Heart left ventricle (tissue), 16 donors: ENCODE results near the gene COPZ1. TPM values are rescaled to one million over a fixed set of nuclear protein-coding genes. Genes with fewer than 3 reads are reported as not detected.

ENCODE experiments used
- ATAC-seq, 4 donors: fragments of 200-7000 bp; cut with Tn5 transposase; one replicate each; pipeline ENCODE4 v1.9.1; 2020 to 2022; ENCODE audit warnings: moderate library complexity in 4 of 4, mild to moderate bottlenecking in 3 of 4, moderate number of reproducible peaks in 1 of 4
- DNase-seq, 5 donors: peaks; one replicate each; pipeline ENCODE4 v3.0.0-alpha.2; 2020
- H3K27ac ChIP-seq, 12 donors: fragments of 200-600 bp; sonication (generic) in 4 of 12; one replicate each; pipeline versions ENCODE4 v1.5.0 to v1.8.0; 2016 to 2022; ENCODE audit warnings: mild to moderate bottlenecking in 2 of 12
- H3K27me3 ChIP-seq, 9 donors: fragments of 200-600 bp; sonication (generic) in 2 of 9; one replicate each; pipeline versions ENCODE4 v1.5.1 to v1.8.0; 2016 to 2022; ENCODE audit warnings: mild to moderate bottlenecking in 3 of 9
- H3K36me3 ChIP-seq, 9 donors: fragments of 200-600 bp; sonication (generic) in 2 of 9; one replicate each; pipeline versions ENCODE4 v1.5.0 to v1.8.0; 2018 to 2022; ENCODE audit warnings: mild to moderate bottlenecking in 2 of 9
- H3K4me1 ChIP-seq, 12 donors: fragments of 200-600 bp; sonication (generic) in 4 of 12; one replicate each; pipeline versions ENCODE4 v1.5.0 to v1.8.0; 2016 to 2022; ENCODE audit warnings: mild to moderate bottlenecking in 3 of 12
- H3K4me3 ChIP-seq, 12 donors: fragments of 200-600 bp; sonication (generic) in 4 of 12; one replicate each; pipeline versions ENCODE4 v1.5.0 to v1.8.0; 2017 to 2022; ENCODE audit warnings: mild to moderate bottlenecking in 9 of 12, moderate library complexity in 4 of 12
- H3K9me3 ChIP-seq, 12 donors: fragments of 200-600 bp; sonication (generic) in 4 of 12; one replicate each; pipeline versions ENCODE4 v1.5.0 to v1.8.0; 2016 to 2022; ENCODE audit warnings: mild to moderate bottlenecking in 1 of 12
- CTCF ChIP-seq, 12 donors: fragments of 200-600 bp; sonication (generic) in 4 of 12; IDR thresholded peaks; one replicate each; pipeline versions ENCODE4 v1.5.0 to v1.8.0; 2018 to 2022; ENCODE audit warnings: antibody characterized with exemption in 12 of 12, mild to moderate bottlenecking in 5 of 12
- POLR2A ChIP-seq, 2 donors: fragments of 450-650 bp; IDR thresholded peaks; one replicate each; pipeline ENCODE4 v1.6.1; 2017; ENCODE audit warnings: antibody characterized with exemption in 2 of 2, mild to moderate bottlenecking in 2 of 2, moderate library complexity in 2 of 2
- WGBS, 4 donors: extraction: QIAGEN DNeasy Blood & Tissue Kit in 2 of 4; methylation state at CpG; one replicate each; pipeline versions ENCODE4 v1.1.5 to v1.1.7; 2013 to 2018; 5-methylcytosine and 5-hydroxymethylcytosine counted together
- intact Hi-C, 10 donors: fragments of 100-400 bp; cut with DNase I; formaldehyde crosslinking; loops; one replicate each; pipeline versions ENCODE4 v1.11.1 to v1.14.2; 2022
- polyA plus RNA-seq, 2 donors: library from polyadenylated mRNA; stranded (reverse); fragments of 200-250 nt; gene quantifications; one replicate each; pipeline ENCODE4 v1.2.3, GENCODE V29; 2013
- total RNA-seq, 9 donors: library from RNA; depleted of rRNA in 2 of 9; stranded (reverse); fragments of >200 nt in 2 of 9; fragmentation: NEBNext Ultra II Directional in 3 of 9; extraction: Animal tissue kit (Norgen Biotek cat#: 25700) in 3 of 9; gene quantifications; one replicate each; pipeline versions ENCODE4 v1.1.0 to v1.2.4, GENCODE V29; 2016 to 2023
- donor health status: ischemic (EF 13 %, LVEDD 7.1; RV severe dilation, severe dysfunction).
- donor health status: healthy with polysubstance abuse.
- donor health status: DM: no; HTN: yes; CAD: no.
- donor health status: DM: no; HTN: no; CAD: no.
- donor health status: ischemic (EF 25% LVEDD 6.9; RV normal size, moderate dysfunction).
- donor health status: ischemic (EF 25% LVEDD 5.7; RV mildly dilated, moderate dysfunction).
- donor health status: healthy.
- donor health status: DM: yes; HTN: yes; CAD: no.
- donor health status: ischemic (EF 35%, LVEDD 5.7; RV mildly dilated, moderate dysfunction).
- donor health status: nonischemic (EF 11% LVEDD 7.7; RV severe dilation, severe dysfunction).
- donor health status: DM: yes; HTN: yes; CAD: no.
- donor health status: PGD.
- donor health status: ischemic (EF 29% LVEDD 5.4; RV normal size, mild dysfunction).
- donor health status: nonischemic (EF 23%, LVEDD 6.1; RV moderate dilation, normal function).

Gene COPZ1
- total and polyA plus RNA-seq, 11 donors, result 77.3 to 146 (median 125) TPM

DNA sequence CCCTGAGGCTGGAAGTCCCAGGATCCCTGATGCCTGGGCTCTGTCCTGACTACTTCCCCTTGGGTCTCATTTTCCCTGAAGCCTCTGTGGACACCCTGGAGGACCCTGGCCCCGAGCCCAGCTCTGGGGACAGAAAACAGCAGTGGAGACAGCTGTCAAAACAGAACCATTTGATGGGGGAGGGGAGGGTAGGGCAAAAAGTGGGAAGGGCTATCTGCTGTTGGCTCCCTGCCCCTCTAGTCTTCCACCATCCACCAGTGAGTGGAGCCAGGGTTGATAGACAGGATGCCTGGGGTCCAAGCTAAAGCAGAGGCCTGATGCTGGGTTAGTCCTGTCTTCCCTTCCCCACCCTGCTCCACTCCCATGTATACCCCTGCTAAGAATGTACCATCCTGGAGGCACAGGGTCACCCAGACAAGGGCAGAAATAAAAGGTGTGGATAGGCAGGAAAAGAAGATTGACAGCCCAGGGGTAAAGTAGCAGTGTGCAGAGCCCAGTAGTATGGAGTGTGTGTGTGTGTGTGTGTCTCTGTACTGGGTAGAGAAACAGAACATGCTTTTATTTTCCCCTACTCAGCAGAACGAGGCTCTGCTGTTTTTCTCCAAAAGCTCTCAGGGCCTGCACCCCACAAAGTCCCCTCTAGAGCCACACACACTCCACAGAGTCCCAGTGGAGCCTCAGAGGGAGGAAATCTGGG is 49.8 kb downstream of the COPZ1 start:
- intact Hi-C loops, result loop anchor here in 1 of 10 donors (10.0 kb wide), 1 partner anchor 370 kb away; the partner anchor contains the start of genes HOXC8 and HOXC9
- H3K4me1 ChIP-seq, result peaks cover 0 to 87% (median 48%) of the 10 kb centered on the region in 12 donors
- H3K9me3 ChIP-seq, result no peaks in the 10 kb centered on the region
- peak overlapping the region; percentile 21 to 69 (median 62) for H3K27ac ChIP-seq
- DNase-seq (peak; percentile 57 to 82 (median 72)), ATAC-seq (no peak)
- no peak overlapping the region for H3K4me3 ChIP-seq
- H3K27me3 ChIP-seq, result no peaks in the 10 kb centered on the region
- 41 to 55% (median 44%) methylated on average over 2 of the region's 2 CpGs for WGBS, 4 donors
- TF ChIP-seq POLR2A (IDR thresholded peaks at IDR 0.05) (no peak), CTCF (IDR thresholded peaks at IDR 0.05) (no peak)
- H3K36me3 ChIP-seq, result peaks cover 0 to 4% (median 0%) of the 10 kb centered on the region in 9 donors

DNA sequence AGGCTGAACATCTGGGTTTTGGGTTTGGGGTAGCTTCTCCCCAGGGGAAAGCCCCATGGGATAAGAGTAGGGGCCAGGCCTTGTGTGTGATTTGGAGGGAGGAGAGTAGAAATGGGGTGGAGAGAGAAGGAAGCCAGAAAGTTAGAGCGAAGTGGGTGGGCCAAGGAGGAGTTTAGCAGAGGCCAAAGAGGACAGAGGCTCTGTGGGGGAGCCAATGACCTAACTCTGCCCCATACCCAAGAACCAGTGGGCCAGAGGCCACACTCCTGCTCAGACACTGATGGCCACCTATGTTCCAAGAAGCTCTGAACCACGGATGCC is 50.3 kb downstream of the COPZ1 start:
- H3K4me3 ChIP-seq, result no peak overlapping the region
- WGBS, 4 donors, result 61 to 82% (median 63%) methylated on average over 2 of the region's 2 CpGs

DNA sequence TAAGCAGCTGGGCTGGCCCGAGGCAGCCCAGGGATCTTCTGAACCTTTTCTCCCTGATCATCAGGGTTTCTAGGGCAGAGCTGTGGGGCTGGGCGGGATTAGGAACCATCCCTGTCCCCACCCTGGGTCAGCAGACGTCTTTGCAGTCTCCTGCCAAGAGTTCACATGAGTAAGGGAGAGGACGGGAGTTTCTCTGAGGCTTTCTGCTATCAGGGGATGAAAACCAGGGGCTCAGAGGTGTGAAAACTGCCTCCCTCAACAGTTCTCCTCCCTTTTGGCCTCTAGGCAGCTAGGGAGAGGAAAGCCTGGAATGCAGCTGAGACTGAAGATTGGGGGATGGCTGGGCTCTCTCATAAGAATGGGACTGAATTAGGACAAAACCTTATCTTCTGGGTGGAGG is 51.7 kb downstream of the COPZ1 start:
- Histone ChIP-seq H3K9me3 (no peaks in the 10 kb centered on the region), H3K36me3 (peaks cover 0 to 4% (median 0%) of the 10 kb centered on the region in 9 donors), H3K27me3 (no peaks in the 10 kb centered on the region), H3K4me3 (no peak overlapping the region), H3K27ac (peak overlapping the region; percentile 23 to 69 (median 61)), H3K4me1 (peaks cover 0 to 68% (median 33%) of the 10 kb centered on the region in 12 donors)
- 56 to 78% (median 65%) methylated on average over 4 of the region's 4 CpGs for WGBS, 4 donors
- DNase-seq (peak in 3 of 5 donors; percentile 49 to 61 (median 60)), ATAC-seq (peak in 1 of 4 donors; percentile 7)
- no peak for TF ChIP-seq POLR2A (IDR thresholded peaks at IDR 0.05)
- no peak for TF ChIP-seq CTCF (IDR thresholded peaks at IDR 0.05)
- intact Hi-C loops, result loop anchor here in 1 of 10 donors (10.0 kb wide), 1 partner anchor 372 kb away; the partner anchor contains the start of genes HOXC8 and HOXC9

More for the DNA sequence above, 50.3 kb downstream of the COPZ1 start:
- TF ChIP-seq POLR2A (IDR thresholded peaks at IDR 0.05) (no peak), CTCF (IDR thresholded peaks at IDR 0.05) (no peak)
- DNase-seq (peak in 2 of 5 donors; percentile 35 to 58), ATAC-seq (no peak)
- Histone ChIP-seq H3K36me3 (peaks cover 0 to 4% (median 0%) of the 10 kb centered on the region in 9 donors), H3K27ac (peak overlapping the region in 11 of 12 donors; percentile 3 to 69 (median 63)), H3K9me3 (no peaks in the 10 kb centered on the region), H3K4me1 (peaks cover 0 to 82% (median 44%) of the 10 kb centered on the region in 12 donors), H3K27me3 (no peaks in the 10 kb centered on the region)
- intact Hi-C loops, result loop anchor here in 1 of 10 donors (10.0 kb wide), 1 partner anchor 370 kb away; the partner anchor contains the start of genes HOXC8 and HOXC9

DNA sequence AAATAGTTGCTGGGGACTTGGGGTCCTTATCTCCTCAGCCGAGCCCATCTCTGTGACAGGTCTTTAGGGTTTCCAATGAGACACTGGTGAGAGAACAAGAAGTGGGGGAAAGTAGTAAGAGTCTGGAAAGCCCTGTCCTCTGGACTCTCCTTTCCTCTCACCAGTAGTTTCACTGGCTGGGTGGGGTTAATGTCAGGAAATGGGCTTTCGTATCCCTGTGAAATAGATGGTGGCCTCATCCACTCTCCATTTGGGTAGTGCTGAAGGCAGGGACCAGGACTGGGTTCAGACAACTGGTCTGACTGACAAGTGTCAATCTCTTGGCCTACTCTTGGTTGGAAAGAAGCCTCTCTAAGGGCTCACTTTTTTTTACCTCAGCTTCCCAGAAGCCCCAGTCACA is 52.1 kb downstream of the COPZ1 start:
- no peak overlapping the region for H3K4me3 ChIP-seq
- ATAC-seq (no peak), DNase-seq (peak in 1 of 5 donors; percentile 3)
- TF ChIP-seq POLR2A (IDR thresholded peaks at IDR 0.05) (no peak), CTCF (IDR thresholded peaks at IDR 0.05) (no peak)
- 64 to 75% (median 67%) methylated on average over 2 of the region's 2 CpGs for WGBS, 4 donors
- H3K9me3 ChIP-seq, result no peaks in the 10 kb centered on the region
- H3K4me1 ChIP-seq, result peaks cover 0 to 64% (median 29%) of the 10 kb centered on the region in 12 donors
- no peaks in the 10 kb centered on the region for H3K27me3 ChIP-seq
- peak overlapping the region; percentile 23 to 69 (median 61) for H3K27ac ChIP-seq
- H3K36me3 ChIP-seq, result peaks cover 0 to 4% (median 0%) of the 10 kb centered on the region in 9 donors
- intact Hi-C loops, result loop anchor here in 1 of 10 donors (10.0 kb wide), 1 partner anchor 372 kb away; the partner anchor contains the start of genes HOXC8 and HOXC9
